Measurements from ENCODE around the gene NUP88.
A peak's percentile ranks its signal among the peaks of the same experiment; 100 is the strongest.

NUP88 gene

GRCh38 chr17:5446786-5447185, 27.3 kb upstream of the NUP88 start:
- Mint-ChIP-seq H3K4me1 (no peaks in the 10 kb centered on the region), H3K9me3 (no peaks in the 10 kb centered on the region), H3K27me3 (ENCODE audit: low read depth) (no peaks in the 10 kb centered on the region), H3K27ac (no peak overlapping the region), H3K36me3 (ENCODE audit: low read depth) (peaks cover 61% of the 10 kb centered on the region), H3K4me3 (no peak overlapping the region)
- no peak for TF ChIP-seq CTCF (IDR thresholded peaks at IDR 0.05; ENCODE audit: unreplicated experiment in 3 of 3)

GRCh38 chr17:5444209-5444608, 24.7 kb upstream of the NUP88 start:
- no peak overlapping the region for H3K4me3 Mint-ChIP-seq
- no peak overlapping the region for H3K27ac Mint-ChIP-seq
- TF ChIP-seq CTCF (IDR thresholded peaks at IDR 0.05; ENCODE audit: unreplicated experiment in 3 of 3) = no peak
- H3K4me1 Mint-ChIP-seq = peaks cover 5% of the 10 kb centered on the region
- H3K36me3 Mint-ChIP-seq (ENCODE audit: low read depth) = peaks cover 44% of the 10 kb centered on the region
- no peaks in the 10 kb centered on the region for H3K9me3 Mint-ChIP-seq
- H3K27me3 Mint-ChIP-seq (ENCODE audit: low read depth) = no peaks in the 10 kb centered on the region

GRCh38 chr17:5443728-5444127, 24.3 kb upstream of the NUP88 start:
- peaks cover 7% of the 10 kb centered on the region for H3K4me1 Mint-ChIP-seq
- H3K27me3 Mint-ChIP-seq (ENCODE audit: low read depth) = no peaks in the 10 kb centered on the region

GRCh38 chr17:5439446-5439764, 19.9 kb upstream of the NUP88 start:
- TF ChIP-seq CTCF (IDR thresholded peaks at IDR 0.05; ENCODE audit: unreplicated experiment in 3 of 3) = peak; percentile 22 to 53 (median 43)
- peak overlapping the region; percentile 70 to 87 (median 83) for H3K27ac Mint-ChIP-seq
- peaks cover 28% of the 10 kb centered on the region for H3K4me1 Mint-ChIP-seq
- no peaks in the 10 kb centered on the region for H3K9me3 Mint-ChIP-seq
- no peaks in the 10 kb centered on the region for H3K27me3 Mint-ChIP-seq (ENCODE audit: low read depth)
- H3K36me3 Mint-ChIP-seq (ENCODE audit: low read depth) = peaks cover 39% of the 10 kb centered on the region
- peak overlapping the region; percentile 78 to 89 (median 89) for H3K4me3 Mint-ChIP-seq

More at GRCh38 chr17:5443728-5444127, 24.3 kb upstream of the NUP88 start:
- Mint-ChIP-seq H3K36me3 (ENCODE audit: low read depth) (peaks cover 39% of the 10 kb centered on the region), H3K4me3 (no peak overlapping the region), H3K9me3 (no peaks in the 10 kb centered on the region), H3K27ac (no peak overlapping the region)
- TF ChIP-seq CTCF (IDR thresholded peaks at IDR 0.05; ENCODE audit: unreplicated experiment in 3 of 3) = no peak

- no peaks in the 10 kb centered on the region for H3K27me3 Mint-ChIP-seq (ENCODE audit: low read depth)
- H3K36me3 Mint-ChIP-seq (ENCODE audit: low read depth) = peaks cover 37% of the 10 kb centered on the region
- H3K9me3 Mint-ChIP-seq = no peaks in the 10 kb centered on the region
- H3K27ac Mint-ChIP-seq = peak within 1 kb of the TSS; percentile 70 to 87 (median 83)
- peaks cover 28% of the 10 kb centered on the region for H3K4me1 Mint-ChIP-seq
- peak within 1 kb of the TSS; percentile 78 to 89 (median 89) for H3K4me3 Mint-ChIP-seq
- peak; percentile 100 for TF ChIP-seq CTCF (IDR thresholded peaks at IDR 0.05; ENCODE audit: unreplicated experiment in 3 of 3)
These were observed 19.4 kb upstream of the NUP88 start, which contains the start of gene C1QBP for GRCh38 chr17:5438716-5439445. C1QBP (minus strand) TSS chr17:5439155; CDS start chr17:5439073, 82 bp downstream.
